HG03442 (cell line): ENCODE data around the gene AVP.
"Not testable (repeated sequence)": the region's sequence is repeated elsewhere in the genome, so short reads cannot be mapped to it uniquely, and the experiment has no call there.

Experiments
- ATAC-seq: cut with Tn5 transposase; IDR thresholded peaks from one replicate; pipeline ENCODE4 v1.9.1; 2021; ENCODE audit warnings: mild to moderate bottlenecking, moderate library complexity; ENCODE audit not compliant: unreplicated experiment

AVP gene

GRCh38 chr20:3084986-3085360 lies 449 bp upstream of the AVP start:
- ATAC-seq, result no peak

GRCh38 chr20:3082955-3083952 lies 1.3 kb downstream of the AVP start:
- no peak for ATAC-seq

- ATAC-seq, result no peak
Observed at GRCh38 chr20:3082306-3082951, 2.1 kb downstream of the AVP start.

GRCh38 chr20:3081641-3082040 lies 2.9 kb downstream of the AVP start:
- ATAC-seq, result no peak

GRCh38 chr20:3080939-3081388 lies 3.6 kb downstream of the AVP start:
- no peak for ATAC-seq

GRCh38 chr20:3077618-3078134 lies 6.8 kb downstream of the AVP start:
- ATAC-seq, result no peak

GRCh38 chr20:3075315-3075714 lies 9.2 kb downstream of the AVP start:
- ATAC-seq, result not testable (repeated sequence)

GRCh38 chr20:3074812-3075211 lies 9.7 kb downstream of the AVP start:
- no peak for ATAC-seq

GRCh38 chr20:3073251-3073643 lies 11.3 kb downstream of the AVP start:
- not testable (repeated sequence) for ATAC-seq

GRCh38 chr20:3072530-3073250 lies 11.8 kb downstream of the AVP start:
- no peak for ATAC-seq

- no peak for ATAC-seq
Observed at GRCh38 chr20:3071610-3072529, 12.7 kb downstream of the AVP start, which contains the start of gene OXT. Gene OXT, plus strand, starts transcription at chr20:3071620. Its CDS starts 36 bp downstream, at chr20:3071656.

GRCh38 chr20:3071266-3071609 lies 13.3 kb downstream of the AVP start:
- ATAC-seq, result no peak

GRCh38 chr20:3070725-3071124 lies 13.8 kb downstream of the AVP start:
- no peak for ATAC-seq

- no peak for ATAC-seq
Observed at GRCh38 chr20:3068986-3069900, 15.3 kb downstream of the AVP start.

GRCh38 chr20:3068075-3068474 lies 16.4 kb downstream of the AVP start:
- peak; percentile 42 for ATAC-seq

- ATAC-seq, result no peak
Observed at GRCh38 chr20:3067139-3068014, 17.1 kb downstream of the AVP start.

- not testable (repeated sequence) for ATAC-seq
Observed at GRCh38 chr20:3064119-3064518, 20.4 kb downstream of the AVP start.

GRCh38 chr20:3059489-3059888 lies 25.0 kb downstream of the AVP start:
- no peak for ATAC-seq
